Right hindlimb (tissue), 1 donor: ENCODE data around the gene TSPAN13.
"Not testable (repeated sequence)": the region's sequence is repeated elsewhere in the genome, so short reads cannot be mapped to it uniquely, and the experiment has no call there.

Experiments
- DNase-seq: peaks from one replicate; pipeline ENCODE4 v3.0.0-alpha.2; 2018

The TSPAN13 gene

DNA sequence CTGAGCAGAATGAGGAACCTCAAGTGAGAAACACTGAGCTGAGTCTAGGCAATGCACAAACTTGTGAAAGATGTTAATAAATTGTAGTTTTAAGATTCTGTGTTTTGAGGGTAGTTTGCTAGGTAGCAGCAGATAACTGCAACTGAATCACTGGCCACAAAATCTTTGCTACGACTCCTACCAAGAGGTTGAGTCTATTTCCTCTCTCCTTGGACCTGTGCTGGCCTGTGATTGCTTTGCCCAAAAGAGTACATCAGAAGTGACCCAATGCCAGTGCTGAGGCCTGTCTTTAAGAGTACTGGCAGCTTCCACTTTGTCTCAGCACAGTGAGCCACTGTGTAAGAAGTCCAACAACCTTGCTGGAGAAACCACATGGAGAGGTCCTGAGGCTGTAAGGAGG, 11.9 kb upstream of the TSPAN13 start:
- DNase-seq: no peak

DNA sequence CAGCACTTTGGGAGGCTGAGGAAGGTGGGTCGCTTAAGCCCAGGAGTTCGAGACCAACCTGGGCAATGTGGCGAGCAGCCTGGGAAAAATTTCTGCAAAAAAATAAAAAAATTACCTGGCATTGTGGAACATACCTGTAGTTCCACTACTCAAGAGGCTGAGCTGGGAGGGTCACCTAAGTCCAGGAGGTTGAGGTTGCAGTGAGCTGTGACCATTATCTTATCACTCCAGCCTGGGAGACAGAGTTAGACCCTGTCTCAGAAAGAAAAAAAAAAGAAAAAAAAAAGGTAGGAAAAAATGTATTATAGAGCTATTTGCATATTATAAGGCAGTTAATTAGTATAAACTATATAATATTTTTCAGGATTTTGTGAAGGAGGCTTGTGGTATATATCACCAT, 11.0 kb upstream of the TSPAN13 start:
- no peak for DNase-seq

DNA sequence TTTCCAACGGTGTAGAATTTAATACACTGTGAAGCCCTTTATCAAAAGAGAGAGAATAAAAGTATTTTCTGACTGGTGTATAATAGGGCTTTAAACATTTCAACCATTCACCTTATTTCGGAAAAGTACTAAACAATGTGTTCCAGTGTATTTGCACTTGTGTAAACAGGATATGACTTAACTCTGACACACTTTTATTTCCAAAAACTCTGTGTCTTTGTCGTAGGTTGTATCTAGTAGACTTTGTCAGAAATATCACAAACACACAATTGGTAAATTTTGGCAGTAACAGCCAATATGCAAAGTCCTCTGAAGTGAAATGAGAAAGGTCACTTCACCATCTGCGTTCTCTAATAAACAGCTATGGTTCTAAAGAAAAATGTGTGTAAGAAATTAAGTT, 10.3 kb upstream of the TSPAN13 start:
- DNase-seq: no peak

DNA sequence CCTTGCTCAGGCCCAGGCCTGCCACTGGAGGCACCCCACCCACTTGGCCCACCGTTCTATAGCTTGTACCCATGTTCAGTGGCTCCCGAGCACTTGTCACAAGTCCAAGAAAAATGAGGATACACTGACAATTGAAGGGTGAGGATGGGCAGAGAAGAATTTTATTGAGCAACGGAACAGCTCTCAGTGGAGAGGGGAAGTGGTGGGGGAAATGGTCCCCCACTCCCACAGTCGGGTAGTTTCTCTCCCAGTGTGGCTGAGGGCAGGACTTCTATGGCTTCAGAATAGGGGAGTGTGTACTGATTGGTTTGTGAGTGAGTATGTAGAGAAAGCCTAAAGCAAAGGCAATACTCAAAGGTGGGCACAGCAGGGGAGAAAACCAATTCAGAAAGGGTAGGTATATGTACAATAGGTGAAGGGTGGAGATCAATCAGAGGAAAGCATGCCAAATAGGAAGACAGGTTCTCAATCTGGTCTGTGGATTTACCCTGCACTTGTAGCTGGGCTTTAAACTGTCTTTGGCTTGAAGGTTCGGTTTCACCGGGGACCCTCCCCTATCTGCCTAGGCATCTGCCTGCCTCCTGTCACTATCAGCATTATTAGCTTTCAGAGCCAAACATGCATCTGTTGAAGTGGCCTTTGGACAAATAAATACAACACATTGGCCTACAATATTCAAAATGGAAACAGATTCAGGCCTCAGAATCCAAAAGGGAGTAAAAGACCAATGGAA, 8.9 kb upstream of the TSPAN13 start:
- no peak for DNase-seq

DNA sequence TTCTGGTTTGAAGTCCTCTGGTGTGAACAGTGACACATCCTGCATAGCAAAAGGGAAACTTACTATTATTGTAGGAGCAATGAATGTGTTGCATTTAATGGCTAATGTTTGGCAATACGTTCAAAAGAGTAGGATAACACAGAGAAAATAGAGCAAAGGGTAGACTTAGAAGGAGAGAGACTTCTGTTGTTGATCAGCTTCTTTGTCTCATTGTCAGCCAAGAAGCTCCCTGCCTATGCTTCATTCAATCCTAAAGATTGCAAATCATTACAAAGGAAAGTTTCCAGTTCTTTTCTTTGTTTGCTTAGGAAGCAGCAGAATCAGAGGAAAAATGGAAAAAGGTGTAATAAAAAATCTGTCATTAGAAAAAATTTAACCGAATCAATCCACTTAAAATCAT, 7.9 kb upstream of the TSPAN13 start:
- DNase-seq: no peak

DNA sequence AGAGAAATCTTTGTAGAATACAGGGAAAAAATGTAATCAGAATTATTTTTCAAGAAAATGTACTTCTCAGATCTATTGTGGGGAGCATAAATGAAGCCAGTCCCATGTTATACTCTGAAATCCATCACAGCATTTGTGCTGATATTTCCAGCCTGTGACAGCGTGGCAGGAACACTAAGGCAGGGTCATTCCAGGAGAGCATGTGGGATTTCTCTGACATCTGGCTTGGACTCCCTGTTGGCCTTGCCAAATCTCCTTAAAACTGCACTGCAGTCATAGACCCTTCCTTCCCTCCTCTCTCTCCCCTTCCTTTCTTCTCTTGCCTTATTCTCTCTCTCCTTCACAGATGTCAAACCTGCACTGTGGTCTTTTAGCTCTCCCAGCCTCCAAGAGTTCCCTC, 6.5 kb upstream of the TSPAN13 start:
- no peak for DNase-seq

DNA sequence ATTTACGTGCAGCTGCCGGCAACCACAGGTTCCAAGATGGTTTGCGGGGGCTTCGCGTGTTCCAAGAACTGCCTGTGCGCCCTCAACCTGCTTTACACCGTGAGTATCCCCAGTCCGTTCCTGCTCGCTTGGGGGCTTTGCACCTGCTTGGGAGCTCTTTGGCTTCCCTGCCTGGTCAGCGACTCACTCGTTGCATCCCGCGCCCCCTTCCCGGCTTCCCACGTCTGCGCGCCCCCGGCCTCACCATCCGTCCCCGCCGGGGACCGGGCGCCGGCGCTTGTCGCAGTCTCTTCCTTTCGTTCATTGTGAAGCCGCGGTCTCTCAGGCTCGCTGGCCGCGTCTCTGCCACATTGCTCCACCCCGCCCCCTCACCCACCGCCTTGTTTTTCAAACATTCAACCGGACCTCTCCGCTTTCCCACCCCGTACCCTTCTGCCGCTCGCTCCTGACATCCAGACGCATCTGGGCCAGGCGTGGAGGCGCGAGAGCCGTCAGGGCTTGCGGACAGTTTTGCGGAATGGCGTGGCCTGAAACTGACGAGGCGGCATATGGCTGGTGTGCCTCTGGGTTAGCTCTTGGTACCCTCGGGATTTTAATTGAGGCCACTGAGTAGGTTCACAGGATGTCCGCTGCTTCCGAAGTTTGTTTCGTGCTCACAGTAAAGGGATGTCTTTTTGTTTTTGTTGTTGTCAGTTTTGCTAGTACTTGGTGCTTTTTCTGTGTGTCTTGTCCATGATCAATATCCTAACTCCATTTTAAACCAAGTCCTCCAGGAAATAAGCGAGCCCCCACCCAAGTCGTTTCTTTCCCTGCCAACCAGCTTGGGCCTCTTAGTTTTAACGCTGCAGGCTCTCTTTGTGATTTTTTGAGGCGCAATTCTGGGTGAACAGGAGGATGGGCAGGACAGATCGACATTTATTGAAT, 639 bp downstream of the TSPAN13 start:
- peak; percentile 48 for DNase-seq

DNA sequence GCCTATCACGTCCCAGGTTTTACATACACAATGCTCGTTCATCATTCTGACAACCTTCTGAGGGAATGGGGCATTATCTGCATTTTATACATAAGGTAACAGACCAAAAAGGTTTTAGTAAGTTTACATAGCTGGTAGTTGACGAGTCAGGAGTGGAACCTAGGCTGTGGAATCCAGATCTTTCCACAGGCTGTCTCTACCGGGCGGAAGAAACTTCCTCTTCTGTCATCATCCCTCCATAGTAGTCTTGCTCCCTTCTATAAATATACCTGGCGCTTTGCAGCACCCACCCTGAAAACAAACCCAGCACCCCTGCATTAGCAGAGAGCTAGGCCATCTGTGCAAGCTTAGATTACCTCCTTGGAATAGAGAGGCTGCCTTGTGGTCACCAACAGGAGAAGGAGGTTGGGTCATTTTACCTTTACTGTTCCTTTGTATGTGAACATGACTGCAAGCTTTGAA, 1.3 kb downstream of the TSPAN13 start:
- DNase-seq: no peak

DNA sequence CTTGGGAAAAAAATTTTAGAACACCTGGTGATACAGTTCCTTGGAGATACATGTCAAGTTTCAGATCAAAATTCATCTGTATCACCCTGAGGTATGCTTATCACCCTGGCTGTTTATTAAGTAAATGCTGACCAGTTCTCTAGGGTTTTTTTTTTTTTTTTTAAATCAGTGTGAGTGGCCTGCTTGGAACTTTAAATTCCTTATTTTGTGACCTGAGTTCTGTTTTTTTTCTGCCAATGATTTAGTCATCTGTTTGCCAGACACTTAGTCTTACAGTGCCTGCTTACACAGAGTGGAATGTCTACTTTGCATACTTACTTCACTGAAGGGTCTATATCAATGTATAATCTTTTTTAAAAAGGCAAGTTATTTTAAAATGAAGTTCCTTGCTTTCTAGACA, 1.8 kb downstream of the TSPAN13 start:
- no peak for DNase-seq

DNA sequence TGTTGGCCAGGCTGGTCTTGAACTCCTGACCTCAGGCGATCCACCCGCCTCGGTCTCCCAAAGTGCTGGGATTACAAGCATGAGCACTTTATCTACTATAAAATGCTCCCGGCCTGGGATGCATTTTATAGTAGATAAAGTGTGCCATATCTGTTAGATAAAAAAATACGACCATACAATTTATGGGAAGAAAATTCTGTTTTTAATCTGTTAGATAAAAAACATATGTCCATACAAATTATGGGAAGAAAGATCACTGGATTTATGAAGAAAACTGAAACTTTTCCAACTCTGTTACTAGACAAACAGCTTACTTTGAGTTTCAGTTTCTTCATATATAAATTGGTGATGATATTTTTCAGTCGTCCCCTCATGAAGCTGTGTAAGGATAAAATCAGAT, 4.5 kb downstream of the TSPAN13 start:
- DNase-seq: no peak

DNA sequence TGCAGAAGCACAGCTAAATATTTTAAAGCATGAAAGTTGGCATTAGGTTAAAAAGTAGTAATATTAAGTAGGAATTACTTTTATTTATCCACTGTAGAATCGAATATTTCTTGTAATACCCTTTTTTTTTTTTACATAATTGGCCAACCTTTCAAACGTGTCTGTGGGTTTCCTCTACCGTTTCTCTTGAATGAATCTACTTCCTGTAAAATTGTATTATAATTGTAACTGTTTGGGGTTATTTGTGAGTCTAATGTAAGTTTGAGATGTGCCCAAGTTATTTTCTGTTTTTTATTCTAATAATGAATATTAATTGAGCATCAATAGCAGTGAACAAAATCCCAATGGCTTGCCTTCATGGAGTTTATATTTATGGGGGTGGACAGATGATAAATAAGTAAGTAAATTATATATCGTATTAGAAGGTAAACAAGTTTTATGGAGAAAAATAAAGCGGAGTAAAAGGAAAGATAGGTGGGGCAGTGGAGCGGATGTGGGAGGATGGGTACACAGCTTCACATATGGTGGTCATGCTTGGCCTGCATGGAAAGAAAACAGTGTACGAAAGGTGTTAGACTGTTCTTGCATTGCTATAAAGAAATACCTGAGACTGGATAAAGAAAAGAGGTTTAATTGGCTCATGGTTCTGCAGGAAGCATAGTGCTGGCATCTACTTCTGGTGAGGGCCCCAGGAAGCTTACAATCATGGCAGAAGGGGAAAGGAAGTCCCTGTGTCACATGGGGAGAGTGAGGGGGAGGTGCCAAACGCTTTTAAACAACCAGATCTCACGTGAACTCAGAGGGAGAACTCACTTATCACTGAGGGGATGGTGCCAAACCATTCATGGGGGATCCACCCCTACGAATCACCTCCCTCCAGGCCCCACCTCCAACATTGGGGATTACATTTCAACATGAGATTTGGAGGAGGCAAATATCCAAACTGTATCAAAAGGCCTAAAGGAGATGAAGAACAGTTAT, 5.4 kb downstream of the TSPAN13 start:
- DNase-seq: no peak

DNA sequence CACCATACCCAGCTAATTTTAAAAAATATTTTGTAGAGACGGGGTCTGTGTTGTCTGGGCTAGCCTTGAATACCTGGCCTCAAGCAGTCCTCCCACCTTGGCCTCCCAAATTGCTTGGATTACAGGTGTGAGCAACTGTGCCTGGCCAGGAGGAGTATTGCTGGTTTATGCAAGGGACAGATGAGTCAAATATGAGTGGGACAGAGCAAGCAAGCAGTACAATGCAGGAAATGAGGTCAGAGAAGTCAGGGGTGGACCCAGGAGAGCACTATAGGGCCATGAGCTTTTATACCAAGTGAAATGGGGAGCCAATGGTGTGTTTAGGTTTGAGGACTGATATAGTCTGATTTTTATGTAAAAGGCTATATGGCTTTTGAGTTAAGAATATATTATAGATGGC, 6.3 kb downstream of the TSPAN13 start:
- no peak for DNase-seq

DNA sequence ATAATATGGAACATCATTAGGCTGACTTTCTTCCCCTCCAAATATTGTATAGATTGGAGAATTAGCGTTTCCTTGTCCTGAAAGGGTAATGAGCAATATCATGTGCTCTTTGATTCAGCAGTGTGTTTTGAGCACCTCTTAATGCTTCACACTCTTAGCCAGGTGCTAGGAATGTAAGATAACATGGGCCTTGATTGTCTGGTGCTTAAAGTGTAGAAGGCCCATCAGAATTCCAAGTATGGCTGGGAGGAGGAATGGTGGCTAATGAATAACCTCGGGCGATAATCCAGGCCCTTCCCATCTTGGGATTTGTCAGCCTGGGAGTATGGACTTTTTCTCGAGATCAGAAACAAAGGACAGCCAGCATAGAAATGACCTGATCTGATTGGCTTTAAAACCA, 8.6 kb downstream of the TSPAN13 start:
- no peak for DNase-seq

DNA sequence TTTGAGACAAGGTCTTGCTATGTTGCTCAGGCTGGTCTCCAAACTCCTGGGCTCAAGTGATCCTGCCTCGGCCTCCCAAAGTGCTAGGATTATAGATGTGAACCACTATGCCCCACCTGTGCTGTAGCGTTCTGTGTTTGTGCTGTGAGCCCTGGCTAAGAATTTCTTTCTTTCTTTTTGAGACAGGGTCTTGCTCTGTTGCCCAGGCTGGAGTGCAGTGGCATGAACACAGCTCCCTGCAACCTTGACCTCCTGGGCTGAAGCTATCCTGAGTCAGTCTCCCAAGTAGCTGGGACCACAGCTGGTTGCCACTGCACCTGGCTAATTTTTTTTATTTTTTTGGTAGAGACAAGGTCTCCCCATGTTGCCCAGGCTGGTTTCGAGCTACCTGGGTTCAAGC, 11.4 kb downstream of the TSPAN13 start:
- DNase-seq: no peak

DNA sequence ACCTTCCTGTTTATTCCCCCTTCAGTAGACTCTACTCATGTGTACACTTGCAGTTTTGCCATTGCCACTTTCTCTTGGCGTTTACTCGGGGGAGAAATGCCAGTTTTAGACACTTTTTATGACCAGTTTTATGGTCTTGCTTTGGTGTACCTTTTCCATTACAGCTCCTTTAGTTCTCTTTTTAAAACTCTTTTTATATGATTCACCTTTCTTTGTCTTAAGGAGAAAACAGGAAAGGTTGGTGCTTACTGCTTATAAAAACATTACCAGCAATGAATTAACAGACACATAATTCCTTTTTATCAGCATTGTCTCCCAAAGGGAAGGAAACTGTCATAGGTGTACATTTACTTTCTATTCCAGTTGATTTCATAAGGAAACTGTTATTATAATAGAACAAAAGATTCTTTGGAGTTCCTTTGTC, 11.9 kb downstream of the TSPAN13 start:
- no peak for DNase-seq

DNA sequence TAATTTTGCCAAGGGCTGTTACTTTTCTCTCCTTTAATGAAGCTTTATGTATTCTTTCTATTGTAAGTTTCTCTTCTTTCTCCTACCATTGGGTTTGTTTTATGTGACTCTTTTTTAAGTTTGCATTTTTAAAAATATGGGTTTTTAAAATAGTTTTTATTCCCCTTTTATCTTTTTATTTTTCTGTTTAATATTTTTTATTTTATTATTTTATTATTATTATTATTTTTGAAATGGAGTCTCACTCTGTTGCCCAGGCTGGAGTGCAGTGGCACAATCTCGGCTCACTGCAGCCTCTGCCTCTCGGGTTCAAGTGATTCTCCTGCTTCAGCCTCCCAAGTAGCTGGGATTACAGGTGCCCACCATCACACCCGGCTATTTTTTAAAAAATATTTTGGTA, 16.4 kb downstream of the TSPAN13 start:
- not testable (repeated sequence) for DNase-seq

DNA sequence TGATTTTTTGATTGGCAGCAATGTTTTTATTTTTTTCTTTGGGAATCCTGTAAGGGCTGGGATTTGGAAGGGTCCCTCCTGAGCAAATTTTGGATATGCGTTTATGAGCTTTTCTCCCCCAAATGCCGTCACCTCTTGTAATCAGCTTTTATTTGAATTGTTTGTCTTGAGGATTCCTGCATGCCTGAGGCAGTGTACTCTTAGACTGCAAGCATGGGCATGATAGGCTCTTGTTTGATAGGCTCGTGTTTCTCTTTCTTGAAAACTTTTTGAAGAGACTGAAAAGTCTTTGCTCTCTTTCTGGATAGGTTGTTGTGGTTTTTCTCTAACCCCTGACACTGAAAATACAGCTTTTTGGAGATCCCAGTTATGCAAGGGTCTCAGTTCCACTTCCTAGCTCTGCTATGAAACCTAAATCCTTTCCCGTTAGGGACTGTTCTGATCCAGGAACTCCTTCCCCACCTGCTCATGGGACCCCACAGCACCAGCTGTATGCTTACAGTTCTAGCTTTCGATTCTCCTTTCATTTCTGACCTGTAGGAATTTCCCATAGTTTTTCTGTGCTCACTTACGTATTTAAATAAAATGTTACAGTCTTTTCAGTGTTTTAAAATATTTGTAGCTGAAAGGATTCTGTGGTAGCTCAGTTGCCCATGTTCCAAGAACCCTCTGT, 17.2 kb downstream of the TSPAN13 start:
- DNase-seq: no peak

DNA sequence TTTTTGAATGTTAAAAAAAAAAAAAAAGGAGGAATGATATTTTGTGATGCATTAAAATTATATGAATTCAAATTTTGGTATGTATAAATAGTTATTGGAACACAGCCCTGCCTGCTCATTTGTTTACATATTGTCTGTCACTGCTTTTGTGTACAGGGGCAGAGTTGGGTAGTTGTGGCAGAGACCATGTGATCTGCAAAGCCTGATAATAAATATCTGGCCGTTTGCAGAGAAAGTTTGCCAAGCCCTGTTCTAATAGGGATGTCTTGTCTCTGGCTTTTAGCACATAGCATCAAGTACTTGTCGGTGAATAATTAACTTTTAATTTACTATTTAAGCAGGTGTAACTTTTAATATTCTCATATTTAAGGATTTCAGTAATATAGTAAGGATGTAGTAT, 19.8 kb downstream of the TSPAN13 start:
- DNase-seq: no peak

DNA sequence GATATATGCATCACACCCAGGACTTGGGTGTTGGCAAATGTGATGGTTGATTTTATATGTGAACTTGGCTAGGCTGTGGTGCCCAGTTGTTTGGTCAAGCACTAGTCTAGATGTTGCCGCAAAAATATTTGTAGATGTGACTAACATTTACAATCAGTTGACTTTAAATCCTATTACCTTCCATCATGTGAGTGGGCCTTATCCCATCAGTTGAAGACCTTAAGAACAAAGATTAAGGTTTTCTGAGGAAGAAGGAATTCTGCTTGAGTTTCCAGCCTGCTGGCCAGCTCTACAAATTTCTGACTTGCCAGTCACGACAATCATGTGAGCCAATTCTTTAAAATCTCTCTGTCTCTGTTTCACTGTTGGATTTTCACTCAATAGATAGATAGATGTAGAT, 20.3 kb downstream of the TSPAN13 start:
- no peak for DNase-seq

DNA sequence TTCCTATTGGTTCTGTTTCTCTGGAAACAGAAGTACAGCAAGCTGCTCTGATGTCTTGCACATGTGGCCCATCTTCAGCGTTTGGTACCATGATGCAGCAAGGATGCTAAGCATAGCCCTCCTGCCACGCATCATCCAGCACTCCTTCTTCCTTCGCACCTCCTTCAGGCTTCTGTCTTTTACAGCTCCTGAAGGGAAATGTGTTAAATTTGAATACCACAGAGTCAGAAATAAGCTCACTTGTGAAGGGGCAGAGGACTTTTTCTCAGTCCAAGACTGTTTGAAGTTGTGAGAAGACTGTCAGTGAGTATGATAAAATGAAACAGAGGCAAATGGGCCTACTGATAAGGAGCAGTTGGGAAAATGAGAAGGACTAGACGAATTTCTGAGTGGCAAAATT, 20.7 kb downstream of the TSPAN13 start:
- DNase-seq: no peak

DNA sequence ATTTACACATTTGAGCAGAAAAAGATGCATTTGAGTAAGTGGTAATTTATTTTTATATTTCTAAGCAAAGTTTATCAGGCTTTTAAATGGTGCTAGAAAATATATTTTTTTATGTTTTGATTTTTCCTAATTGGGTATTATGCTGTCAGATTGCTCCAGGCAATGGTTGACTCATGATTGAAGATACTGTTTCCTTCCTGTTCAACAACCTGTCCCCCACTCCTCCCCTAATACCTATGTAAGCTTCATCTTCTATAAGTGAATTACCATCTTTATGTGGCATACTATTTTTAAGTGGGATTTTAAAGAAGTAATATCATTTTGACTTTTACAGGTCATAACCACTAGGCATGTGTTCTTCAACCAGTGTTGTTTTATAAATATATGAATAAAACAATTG, 21.4 kb downstream of the TSPAN13 start:
- DNase-seq: no peak

DNA sequence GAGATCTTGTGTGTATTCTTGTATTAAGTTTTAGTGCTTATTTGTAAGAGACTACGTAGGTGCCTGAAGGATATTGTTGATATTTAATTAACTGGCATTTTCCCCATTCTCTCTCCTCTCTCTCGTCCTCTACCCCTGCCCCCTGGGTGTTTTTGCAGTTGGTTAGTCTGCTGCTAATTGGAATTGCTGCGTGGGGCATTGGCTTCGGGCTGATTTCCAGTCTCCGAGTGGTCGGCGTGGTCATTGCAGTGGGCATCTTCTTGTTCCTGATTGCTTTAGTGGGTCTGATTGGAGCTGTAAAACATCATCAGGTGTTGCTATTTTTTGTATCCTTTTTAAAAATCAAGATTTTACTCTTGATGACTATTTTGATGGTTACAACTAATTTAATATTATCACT, 22.5 kb downstream of the TSPAN13 start:
- DNase-seq: no peak
